CD4-positive, alpha-beta T cell treated with Interleukin-4 for 1 hour (primary cell): ENCODE results near the gene KCNC1.

ENCODE experiments used
- DNase-seq, 2 donors: peaks; one replicate each; pipeline ENCODE4 v3.0.0-alpha.2; 2020 to 2022

The KCNC1 gene

GRCh38 chr11:17734418-17734911, at the start of gene KCNC1:
TSS of gene KCNC1 (plus strand) at chr11:17734781. CDS start at chr11:17736003, 1,222 bp downstream.
- no peak for DNase-seq

GRCh38 chr11:17686231-17686980, 48.2 kb upstream of the KCNC1 start:
- DNase-seq: no peak

DNA sequence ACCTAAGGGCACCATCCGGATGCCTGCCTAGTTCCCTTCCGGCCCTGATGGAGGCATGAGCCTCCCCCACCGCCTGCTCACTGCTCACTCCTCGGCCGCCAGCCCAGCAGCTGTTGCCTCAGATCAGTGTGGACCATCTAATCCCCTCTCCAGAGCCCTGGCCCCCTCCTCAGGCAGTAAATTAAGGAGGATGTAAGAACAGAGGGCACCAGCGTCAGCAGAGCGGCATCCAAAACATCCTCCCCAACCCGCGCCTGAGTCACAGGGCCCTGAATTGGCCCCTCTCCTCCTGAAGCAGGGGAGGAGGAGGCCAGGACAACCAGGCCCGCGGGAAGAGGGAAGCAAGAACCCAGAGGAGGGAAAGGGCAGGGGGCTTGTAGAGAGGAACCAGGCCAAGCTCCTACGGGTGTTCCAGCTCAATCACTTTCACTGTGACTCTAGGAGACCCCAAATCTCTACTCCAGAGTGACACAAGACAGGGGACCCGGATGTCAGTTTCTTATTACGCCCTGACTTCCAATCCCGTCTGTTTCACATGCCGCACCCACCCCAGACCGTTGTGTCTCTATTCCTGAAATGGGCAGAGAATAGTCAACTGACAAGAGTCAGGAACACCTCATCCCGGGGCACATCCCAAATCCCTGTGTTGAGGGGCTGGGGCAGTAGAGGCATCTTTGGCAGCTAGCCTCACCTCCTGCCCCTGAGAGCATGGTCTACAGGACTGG, 46.5 kb upstream of the KCNC1 start:
- DNase-seq: no peak

GRCh38 chr11:17691550-17691949, 43.0 kb upstream of the KCNC1 start:
- DNase-seq: no peak

GRCh38 chr11:17691976-17692375, 42.6 kb upstream of the KCNC1 start:
- DNase-seq: no peak

DNA sequence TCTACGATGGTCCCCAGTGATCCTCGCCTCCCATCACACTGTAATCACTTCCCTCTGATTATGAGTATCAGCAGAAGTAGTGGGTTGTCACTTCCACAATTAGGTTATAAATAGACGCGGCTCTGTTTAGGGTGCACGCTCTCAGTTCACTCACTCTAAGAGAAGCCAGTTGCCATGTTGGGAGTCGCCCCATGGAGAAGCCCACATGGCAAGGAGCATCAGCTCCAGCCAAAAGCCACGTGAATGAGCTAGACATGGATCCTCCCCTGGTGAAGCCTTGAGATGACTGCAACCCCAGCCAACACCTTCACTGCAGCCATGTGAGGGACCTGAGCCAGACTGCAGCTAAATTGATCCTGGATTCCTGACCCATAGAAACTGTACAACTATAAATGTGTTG, 41.6 kb upstream of the KCNC1 start:
- no peak for DNase-seq

DNA sequence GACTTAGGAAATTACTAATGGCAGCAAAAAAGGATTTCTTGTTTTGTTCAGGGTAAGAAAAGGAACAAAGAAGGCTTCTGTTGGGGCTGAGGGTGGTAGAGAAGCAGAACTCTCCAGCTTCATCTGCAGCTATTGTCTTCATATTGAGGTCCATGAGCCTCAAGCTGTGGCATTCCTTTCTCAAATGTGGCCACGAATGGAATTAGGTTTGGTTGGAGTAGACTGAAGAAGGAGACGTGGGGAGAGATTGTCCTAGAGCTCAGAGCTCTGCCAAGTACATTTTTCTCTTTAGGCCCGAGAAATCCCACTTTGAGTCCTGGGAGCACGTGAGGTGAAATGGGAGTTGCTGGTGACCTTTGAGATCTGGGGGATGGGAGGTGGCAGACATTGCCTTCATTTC, 41.0 kb upstream of the KCNC1 start:
- DNase-seq: no peak

DNA sequence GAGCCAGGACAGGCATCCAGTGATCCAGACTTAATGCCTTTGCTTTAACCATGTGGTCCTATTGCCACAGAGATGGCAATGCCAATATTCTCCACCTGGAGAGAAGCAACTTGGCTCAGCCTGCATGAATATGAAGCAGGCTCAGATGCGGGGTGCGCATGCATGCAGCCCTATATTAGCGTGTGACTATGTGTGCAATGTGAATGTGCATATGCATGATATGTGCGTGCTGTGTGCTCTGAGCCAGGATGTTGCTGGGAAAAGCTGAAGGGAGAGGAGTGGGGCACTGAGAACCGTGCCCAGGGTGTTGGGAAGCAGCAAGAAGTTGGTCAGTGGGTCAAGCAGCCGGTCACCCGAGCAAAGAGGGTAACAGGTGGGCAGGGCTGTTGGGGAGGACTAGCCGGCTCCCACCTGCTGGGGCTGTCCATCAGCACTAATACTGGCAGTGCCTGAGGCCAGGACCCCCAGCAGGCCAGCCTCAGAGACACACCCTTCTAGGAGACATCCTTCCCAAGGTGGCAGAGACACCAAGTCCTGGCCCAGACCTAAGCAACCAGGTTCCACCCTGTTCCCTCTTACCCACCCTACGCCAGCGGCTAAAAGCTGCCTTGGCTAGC, 40.0 kb upstream of the KCNC1 start:
- no peak for DNase-seq

- DNase-seq: no peak
These were observed 38.8 kb upstream of the KCNC1 start for GRCh38 chr11:17695454-17696441.

GRCh38 chr11:17696741-17697140, 37.8 kb upstream of the KCNC1 start:
- DNase-seq: no peak

DNA sequence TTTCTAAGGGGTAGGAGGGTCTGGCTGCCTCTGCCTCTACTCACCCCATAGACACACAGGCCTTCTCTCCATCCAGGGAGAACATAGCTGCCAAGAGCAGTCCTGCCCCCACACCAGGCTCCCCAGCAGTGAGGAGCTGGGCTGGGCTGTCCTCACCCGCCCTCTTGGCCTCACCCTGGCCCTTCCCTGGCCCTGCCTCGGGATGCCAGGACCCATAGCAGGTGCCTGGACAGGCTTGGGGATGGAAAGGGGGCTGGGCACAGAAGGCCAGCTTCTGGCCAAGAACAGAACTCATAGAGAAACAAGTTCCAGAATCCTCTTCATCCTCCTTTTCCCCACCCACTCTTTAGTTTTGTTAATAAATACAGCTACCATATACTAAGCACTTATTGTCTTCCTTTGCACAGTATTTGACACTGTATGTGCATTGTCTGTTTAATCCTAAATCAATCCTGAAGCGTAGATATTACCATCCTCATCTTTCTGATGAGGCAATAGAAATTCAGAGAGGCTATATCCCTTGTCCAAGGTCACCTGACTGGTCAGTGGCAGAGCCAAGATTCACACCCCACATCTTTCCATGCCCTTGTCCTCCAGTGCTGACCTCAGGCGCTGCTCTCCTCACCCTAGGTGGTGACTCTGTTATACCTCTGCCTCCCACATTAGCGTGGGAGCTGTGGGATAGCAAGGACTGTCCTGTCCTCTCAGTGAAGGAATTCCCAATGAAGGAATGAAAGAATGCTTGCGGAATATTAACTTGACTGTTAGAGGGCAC, 37.2 kb upstream of the KCNC1 start:
- no peak for DNase-seq

DNA sequence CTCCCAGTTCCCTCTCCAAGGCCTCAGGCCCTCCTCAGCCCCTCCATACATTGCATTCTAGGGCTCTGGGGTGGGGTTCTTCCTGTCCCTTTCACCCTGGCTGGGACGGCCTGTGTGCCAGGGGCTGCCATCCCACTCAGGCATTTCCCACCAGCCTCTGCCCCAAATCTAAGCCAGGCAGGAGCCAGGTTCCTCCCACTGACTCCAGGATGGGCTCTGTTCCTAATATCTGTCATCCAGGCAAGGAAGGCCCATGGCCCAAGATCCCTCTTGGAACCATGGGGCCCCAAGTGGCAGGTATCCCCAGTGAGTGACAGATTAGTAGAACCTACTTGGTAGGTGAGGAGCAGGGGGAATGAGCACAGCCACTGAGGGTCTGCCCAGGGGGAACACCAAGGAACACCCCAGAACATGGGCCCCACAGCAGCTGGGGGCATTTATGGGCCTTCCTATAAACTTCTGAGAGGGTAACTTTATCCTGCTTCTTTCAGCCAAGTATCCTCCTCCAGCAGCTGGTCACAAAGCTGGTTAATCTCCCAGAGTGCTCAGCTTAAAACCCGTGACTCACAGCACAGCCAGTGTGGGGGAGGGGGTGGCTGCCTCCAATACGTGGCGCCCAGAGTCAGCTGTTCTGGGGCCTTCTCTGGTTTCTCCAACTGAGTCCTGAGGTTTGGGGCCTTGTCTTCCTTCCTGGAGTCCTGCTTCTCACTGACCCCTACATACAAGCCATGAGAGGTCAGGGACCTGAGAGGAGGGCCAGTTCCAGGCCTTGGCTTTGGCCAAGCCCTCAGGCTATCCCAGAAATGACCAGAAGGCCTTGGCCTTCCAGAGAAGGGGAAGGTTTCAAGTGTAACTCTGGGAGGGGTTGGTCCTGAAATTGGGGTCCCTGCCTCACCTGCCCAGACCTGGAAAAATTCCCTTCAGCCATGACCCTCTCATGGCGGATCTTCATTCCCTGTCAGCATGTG, 35.1 kb upstream of the KCNC1 start:
- no peak for DNase-seq

- no peak for DNase-seq
These were observed 33.6 kb upstream of the KCNC1 start for GRCh38 chr11:17700991-17701390.

DNA sequence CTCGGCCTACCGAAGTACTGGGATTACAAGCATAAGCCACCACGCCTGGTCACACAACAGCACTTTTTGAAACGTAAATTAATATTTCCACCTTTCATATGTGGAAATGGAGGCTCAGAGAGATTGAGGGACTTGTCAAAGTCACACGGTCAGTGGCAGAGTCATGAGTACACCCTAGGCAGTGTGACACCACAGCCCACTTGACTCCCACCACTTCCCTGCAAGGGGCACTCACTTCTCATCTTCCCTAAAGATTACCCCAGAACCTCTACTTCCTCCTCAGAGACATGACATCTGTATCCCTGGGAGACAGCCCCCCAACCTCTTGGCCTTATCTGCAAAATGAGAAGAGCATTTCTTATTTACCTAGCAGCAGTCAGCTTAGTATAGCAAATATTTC, 31.7 kb upstream of the KCNC1 start:
- DNase-seq: no peak

GRCh38 chr11:17703951-17704350, 30.6 kb upstream of the KCNC1 start:
- DNase-seq: no peak

- DNase-seq: no peak
These were observed 26.8 kb upstream of the KCNC1 start for GRCh38 chr11:17707830-17708229.

DNA sequence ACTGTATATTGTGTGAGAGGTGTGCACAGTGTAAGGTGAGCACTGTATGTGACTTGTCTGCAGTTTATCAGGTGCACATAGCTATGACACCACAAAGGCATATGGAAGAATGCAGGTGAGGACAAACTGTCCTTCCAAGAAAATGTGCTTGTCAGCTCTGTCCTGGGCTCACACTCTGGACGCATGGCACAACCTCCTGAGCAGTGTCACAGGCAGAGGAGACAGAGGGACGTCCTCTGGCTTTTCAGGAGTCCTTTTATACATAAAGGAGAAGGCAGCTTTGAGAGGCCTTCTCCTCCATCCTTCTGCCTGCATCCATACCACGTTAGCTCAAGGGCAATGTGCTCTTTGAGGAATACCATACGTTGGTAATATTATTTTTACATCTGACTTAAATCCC, 22.7 kb upstream of the KCNC1 start:
- no peak for DNase-seq

DNA sequence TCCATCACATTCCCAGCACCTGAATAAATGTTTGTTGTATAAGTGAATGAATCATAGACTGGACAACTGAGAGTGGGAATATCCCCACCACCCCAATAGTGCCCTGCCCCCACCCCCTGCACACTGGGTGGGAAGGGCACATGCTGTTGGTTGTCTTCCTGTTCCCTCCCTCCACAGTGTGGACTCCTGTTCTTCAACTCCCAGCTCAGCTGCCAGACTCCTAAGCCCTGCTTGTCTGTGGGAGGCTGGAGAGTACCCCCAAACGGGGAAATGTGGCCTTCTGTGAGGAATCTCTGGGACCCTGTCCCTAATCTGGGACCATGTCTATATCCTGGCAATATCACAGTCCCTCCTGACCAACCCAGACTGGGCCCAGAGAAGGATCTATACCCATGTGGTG, 20.7 kb upstream of the KCNC1 start:
- DNase-seq: no peak

- DNase-seq: no peak
These were observed 20.2 kb upstream of the KCNC1 start for GRCh38 chr11:17714356-17714854.

DNA sequence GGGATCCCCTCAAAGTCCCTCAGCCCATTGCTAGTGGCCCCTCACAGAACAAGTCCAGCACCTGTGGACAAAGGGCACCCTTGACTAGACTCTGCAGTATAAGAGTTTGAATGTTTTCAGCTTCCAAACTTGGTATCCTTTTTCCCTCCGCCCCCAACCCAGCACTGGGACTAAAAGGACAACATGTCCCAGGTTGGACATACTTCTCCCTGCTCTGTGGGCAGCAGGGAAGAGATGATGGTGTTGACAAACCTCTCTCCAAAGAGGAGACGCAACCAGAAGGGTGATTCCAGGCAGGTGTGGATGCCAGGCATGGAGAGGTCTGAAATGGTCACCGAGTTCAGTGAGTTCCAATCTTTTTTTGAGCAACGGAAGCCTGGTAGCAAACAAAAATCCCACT, 19.7 kb upstream of the KCNC1 start:
- DNase-seq: no peak
